Measurements from ENCODE around the gene SAP30. TPM values are rescaled to one million over a fixed set of nuclear protein-coding genes. Genes with fewer than 3 reads are reported as not detected.

SAP30 gene
- total RNA-seq, 2 donors from 2014 or later, result 18.8 to 20.0 TPM

GRCh38 chr4:173420801-173421200, 50.0 kb downstream of the SAP30 start:
- TF ChIP-seq, protein P1, sequence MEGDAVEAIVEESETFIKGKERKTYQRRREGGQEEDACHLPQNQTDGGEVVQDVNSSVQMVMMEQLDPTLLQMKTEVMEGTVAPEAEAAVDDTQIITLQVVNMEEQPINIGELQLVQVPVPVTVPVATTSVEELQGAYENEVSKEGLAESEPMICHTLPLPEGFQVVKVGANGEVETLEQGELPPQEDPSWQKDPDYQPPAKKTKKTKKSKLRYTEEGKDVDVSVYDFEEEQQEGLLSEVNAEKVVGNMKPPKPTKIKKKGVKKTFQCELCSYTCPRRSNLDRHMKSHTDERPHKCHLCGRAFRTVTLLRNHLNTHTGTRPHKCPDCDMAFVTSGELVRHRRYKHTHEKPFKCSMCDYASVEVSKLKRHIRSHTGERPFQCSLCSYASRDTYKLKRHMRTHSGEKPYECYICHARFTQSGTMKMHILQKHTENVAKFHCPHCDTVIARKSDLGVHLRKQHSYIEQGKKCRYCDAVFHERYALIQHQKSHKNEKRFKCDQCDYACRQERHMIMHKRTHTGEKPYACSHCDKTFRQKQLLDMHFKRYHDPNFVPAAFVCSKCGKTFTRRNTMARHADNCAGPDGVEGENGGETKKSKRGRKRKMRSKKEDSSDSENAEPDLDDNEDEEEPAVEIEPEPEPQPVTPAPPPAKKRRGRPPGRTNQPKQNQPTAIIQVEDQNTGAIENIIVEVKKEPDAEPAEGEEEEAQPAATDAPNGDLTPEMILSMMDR (IDR thresholded peaks at IDR 0.05), result no peak
- no peaks in the 10 kb centered on the region for H3K36me3 ChIP-seq
- H3K9me3 ChIP-seq, result no peaks in the 10 kb centered on the region
- no peak for DNase-seq
- no peaks in the 10 kb centered on the region for H3K4me1 ChIP-seq
- intact Hi-C loops (cut with DNase I), result loop anchor here (5.0 to 10.0 kb wide), 2 partner anchors 72 to 334 kb away; no protein-coding TSS in a partner anchor
- no peak overlapping the region for H3K27ac ChIP-seq
- H3K4me3 ChIP-seq, result no peak overlapping the region
- H3K27me3 ChIP-seq, result no peaks in the 10 kb centered on the region
- no peak overlapping the region for H3K9ac ChIP-seq (ENCODE audit: low read depth in 2 of 2, low read length in 2 of 2)

DNA sequence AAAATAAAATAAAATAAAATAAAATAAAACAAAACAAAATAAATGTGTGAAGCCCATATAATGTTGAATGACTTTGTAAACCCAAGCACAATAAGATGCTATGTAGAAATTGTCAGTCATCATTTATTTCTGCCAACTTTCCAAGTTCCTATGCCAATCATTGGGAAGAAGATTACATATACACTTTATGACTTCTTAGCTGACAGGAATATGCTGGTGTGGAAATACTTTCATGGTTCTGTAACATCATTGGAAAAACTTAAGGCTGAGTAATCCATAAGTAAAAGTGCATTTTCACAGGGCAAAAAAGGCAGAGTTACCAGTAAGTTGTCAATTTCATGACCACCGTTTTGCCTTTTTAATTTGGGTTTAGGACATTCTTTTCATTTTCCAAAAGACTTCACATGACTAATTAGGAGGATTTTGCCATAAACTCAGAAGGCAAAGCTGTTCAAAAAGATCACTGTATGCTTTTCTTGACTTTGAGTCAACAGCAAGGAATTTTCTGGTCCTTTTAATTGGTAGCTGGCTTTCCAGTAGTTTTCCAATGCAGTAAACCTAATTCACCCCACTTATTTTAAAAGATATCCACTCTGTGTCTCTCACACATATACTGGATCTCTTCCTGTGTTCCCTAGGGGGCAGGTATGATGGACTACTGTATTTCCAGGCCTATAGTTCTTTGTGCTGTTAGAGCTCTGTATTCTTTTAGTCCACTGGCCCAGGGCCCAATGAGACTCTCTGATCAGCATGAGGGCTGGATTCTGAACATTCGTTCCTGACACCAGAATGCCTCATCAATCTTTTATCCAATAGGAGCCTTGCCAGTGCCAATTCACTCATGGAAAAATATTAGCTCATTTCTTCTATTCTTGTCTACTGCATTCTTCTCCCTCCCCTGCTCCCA, 54.4 kb downstream of the SAP30 start:
- H3K9ac ChIP-seq (ENCODE audit: low read depth in 2 of 2, low read length in 2 of 2), result no peak overlapping the region
- no peaks in the 10 kb centered on the region for H3K27me3 ChIP-seq
- TF ChIP-seq, protein P1 (IDR thresholded peaks at IDR 0.05), result no peak
- no peak for DNase-seq
- no peak overlapping the region for H3K4me3 ChIP-seq
- no peaks in the 10 kb centered on the region for H3K9me3 ChIP-seq
- H3K36me3 ChIP-seq, result no peaks in the 10 kb centered on the region
- no peak overlapping the region for H3K27ac ChIP-seq
- intact Hi-C loops (cut with DNase I), result loop anchor here (5.0 to 10.0 kb wide), 2 partner anchors 67 to 330 kb away; no protein-coding TSS in a partner anchor
- H3K4me1 ChIP-seq, result no peaks in the 10 kb centered on the region

DNA sequence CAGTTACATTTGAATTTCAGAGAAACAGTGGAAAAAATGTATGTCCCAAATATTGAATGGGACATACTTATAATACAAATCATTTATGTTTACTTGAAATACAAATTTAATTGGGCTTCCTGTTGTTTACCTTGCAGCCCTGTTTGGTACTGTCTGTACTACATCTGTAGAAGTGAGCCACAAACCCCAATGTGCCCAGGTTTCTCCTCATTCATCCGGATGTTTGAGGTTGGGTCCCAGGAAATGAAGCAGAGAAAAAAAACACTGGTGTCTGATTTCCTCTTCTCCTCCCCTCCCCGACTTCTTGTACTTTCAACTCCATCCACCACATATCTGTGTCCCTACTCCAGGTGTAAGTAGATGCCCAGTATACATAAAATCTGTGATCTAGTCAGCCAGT, 55.3 kb downstream of the SAP30 start:
- Histone ChIP-seq H3K9ac (ENCODE audit: low read depth in 2 of 2, low read length in 2 of 2) (no peak overlapping the region), H3K36me3 (no peaks in the 10 kb centered on the region), H3K4me1 (no peaks in the 10 kb centered on the region), H3K4me3 (no peak overlapping the region), H3K9me3 (no peaks in the 10 kb centered on the region), H3K27me3 (no peaks in the 10 kb centered on the region), H3K27ac (no peak overlapping the region)
- DNase-seq, result no peak
- TF ChIP-seq, protein P1 (IDR thresholded peaks at IDR 0.05), result no peak
- intact Hi-C loops (cut with DNase I), result loop anchor here (10.0 kb wide), 1 partner anchor 329 kb away; no protein-coding TSS in a partner anchor

Other genes starting within 250 kb of the SAP30 start
- 100 to 1,000 TPM in 1 of 2 donors, 10 to 100 TPM in 1; 83.5 to 138 TPM for gene GALNT7, start 202.1 kb upstream of the SAP30 start, total RNA-seq
- 100 to 1,000 TPM in 1 of 2 donors, 10 to 100 TPM in 1; 94.3 to 246 TPM for gene HMGB2, start 36.6 kb upstream of the SAP30 start, total RNA-seq
- gene SCRG1, start 28.2 kb downstream of the SAP30 start, total RNA-seq, result under 1 TPM in 1 of 2 donors, not detected in 1; 0.80 TPM
- gene HAND2, start 159.3 kb downstream of the SAP30 start, total RNA-seq, result 1 to 10 TPM; 1.6 to 9.4 TPM